CD4-positive, alpha-beta T cell (primary cell): ENCODE results near the gene CDC42BPG. TPM values are rescaled to one million over a fixed set of nuclear protein-coding genes. Genes with fewer than 3 reads are reported as not detected.

ENCODE experiments used
- ATAC-seq: fragments of 200-7000 bp; cut with Tn5 transposase; one replicate; pipeline ENCODE4 v1.10.0; 2022; ENCODE audit warnings: mild to moderate bottlenecking; ENCODE audit not compliant: poor library complexity
- CTCF ChIA-PET: fragments of 350-600 bp; sonication (Branson Sonifier 250); formaldehyde crosslinking; loops from one replicate; lab custom pipeline; 2021; ENCODE audit warnings: antibody characterized with exemption, inconsistent platforms; lab: Charles Lee
- POLR2A ChIA-PET: fragments of 350-600 bp; sonication (Branson Sonifier 250); formaldehyde crosslinking; loops from one replicate; lab custom pipeline; 2021; ENCODE audit warnings: antibody characterized with exemption, inconsistent platforms; lab: Charles Lee
- DNase-seq, 14 experiments: peaks; one replicate each; pipeline ENCODE4 v3.0.0-alpha.2; 2013 to 2020; ENCODE audit warnings: mixed read lengths in 2 of 14
- H3K27ac ChIP-seq, 2 donors: one replicate each; pipeline versions ENCODE4 v1.5.1 to v1.7.0; 2013; ENCODE audit warnings: low read length in 2 of 2, low read depth in 1 of 2, mild to moderate bottlenecking in 1 of 2
- H3K27me3 ChIP-seq, 2 experiments: 1 replicate in 1 of 2; 2 replicates in 1 of 2; pipeline versions ENCODE4 v1.6.1 to v1.7.0; 2013; ENCODE audit warnings: low read length in 2 of 2, control low read depth in 1 of 2, mild to moderate bottlenecking in 1 of 2, moderate library complexity in 1 of 2; ENCODE audit not compliant: insufficient read depth in 2 of 2, control insufficient read depth in 1 of 2
- H3K36me3 ChIP-seq: one replicate; pipeline ENCODE4 v1.6.1; 2013; ENCODE audit warnings: low read length, control low read depth; ENCODE audit not compliant: insufficient read depth
- H3K4me1 ChIP-seq: one replicate; pipeline ENCODE4 v1.6.1; 2013; ENCODE audit warnings: low read length, control low read depth; ENCODE audit not compliant: insufficient read depth
- H3K4me3 ChIP-seq: one replicate; pipeline ENCODE4 v1.5.1; 2013; ENCODE audit warnings: mild to moderate bottlenecking, low read length, moderate library complexity
- H3K9me3 ChIP-seq, 2 experiments: 1 replicate in 1 of 2; 2 replicates in 1 of 2; pipeline versions ENCODE4 v1.6.1 to v1.7.0; 2013; ENCODE audit warnings: low read length in 2 of 2, mild to moderate bottlenecking in 2 of 2, control low read depth in 1 of 2, moderate library complexity in 1 of 2; ENCODE audit not compliant: control insufficient read depth in 1 of 2, insufficient read depth in 1 of 2
- H3K27ac Mint-ChIP-seq: one replicate; pipeline ENCODE4 v1.8.0; 2020; ENCODE audit warnings: mixed read lengths
- H3K27me3 Mint-ChIP-seq: one replicate; pipeline ENCODE4 v1.8.0; 2021; ENCODE audit warnings: mixed read lengths
- H3K36me3 Mint-ChIP-seq: one replicate; pipeline ENCODE4 v1.8.0; 2021; ENCODE audit warnings: low read depth, mixed read lengths
- H3K4me1 Mint-ChIP-seq: one replicate; pipeline ENCODE4 v1.8.0; 2021; ENCODE audit warnings: low read depth, mixed read lengths
- H3K4me3 Mint-ChIP-seq: one replicate; pipeline ENCODE4 v1.8.0; 2020; ENCODE audit warnings: mild to moderate bottlenecking, mixed read lengths
- H3K9me3 Mint-ChIP-seq: one replicate; pipeline ENCODE4 v1.8.0; 2020; ENCODE audit warnings: mixed read lengths
- CTCF ChIP-seq: fragments of 200-600 bp; IDR thresholded peaks from one replicate; pipeline ENCODE4 v1.8.0; 2022; ENCODE audit warnings: antibody characterized with exemption, mild to moderate bottlenecking
- intact Hi-C, 2 experiments: fragments of 100-400 bp; cut with DNase I in 1 of 2; cut with micrococcal nuclease in 1 of 2; formaldehyde crosslinking; loops; one replicate each; pipeline versions ENCODE4 v1.15.1 to v1.9.0; 2023 to 2025; cut with DNase I, micrococcal nuclease
- total RNA-seq, 174 experiments: library from RNA in 2 of 174; stranded (reverse) in 2 of 174; gene quantifications; one replicate each; pipeline ENCODE4 v1.2.3 and lab custom pipeline; 2021 to 2026

The CDC42BPG gene
- total RNA-seq, 2 experiments from 2014 or later, result 6.9 to 9.7 TPM

DNA sequence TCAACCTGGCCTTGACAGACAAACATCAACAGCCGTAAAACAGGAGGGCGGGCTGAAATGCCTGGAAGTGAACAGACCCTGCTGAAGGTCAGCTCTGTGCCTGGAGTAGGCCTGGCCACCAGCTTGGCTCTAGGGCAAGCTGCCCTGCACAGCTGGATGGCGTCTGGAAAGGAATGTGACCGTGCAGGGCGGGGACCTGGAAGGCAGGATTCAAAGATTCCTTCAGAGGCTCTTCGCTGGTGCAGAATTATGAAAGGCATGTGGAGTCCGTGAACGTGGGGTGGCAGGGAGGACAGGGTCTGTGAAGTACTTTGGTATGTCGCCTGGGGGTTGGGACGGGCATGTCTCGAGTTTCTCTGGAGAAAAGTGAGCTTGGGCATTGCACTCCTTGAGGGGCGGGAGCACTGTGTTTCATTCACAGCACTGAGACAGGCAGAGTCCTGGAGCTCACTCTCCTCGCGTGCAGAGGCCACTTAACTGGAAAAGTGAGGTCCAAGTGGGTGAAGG is 32.4 kb upstream of the CDC42BPG start:
- intact Hi-C loops, result loop anchor here in 1 of 2 experiments (5.0 kb wide), 1 partner anchor 100 kb away; the partner anchor contains the start of gene SF1
- POLR2A ChIA-PET, result interaction anchor here (0.7 to 17.7 kb wide), 9 partner anchors 9 to 670 kb away, joined by 3 to 767 read pairs (median 5); partner anchors contain the start of genes CDC42BPG, FAU, FERMT3 and MRPL49
- peak overlapping the region; percentile 100 for H3K4me3 ChIP-seq

DNA sequence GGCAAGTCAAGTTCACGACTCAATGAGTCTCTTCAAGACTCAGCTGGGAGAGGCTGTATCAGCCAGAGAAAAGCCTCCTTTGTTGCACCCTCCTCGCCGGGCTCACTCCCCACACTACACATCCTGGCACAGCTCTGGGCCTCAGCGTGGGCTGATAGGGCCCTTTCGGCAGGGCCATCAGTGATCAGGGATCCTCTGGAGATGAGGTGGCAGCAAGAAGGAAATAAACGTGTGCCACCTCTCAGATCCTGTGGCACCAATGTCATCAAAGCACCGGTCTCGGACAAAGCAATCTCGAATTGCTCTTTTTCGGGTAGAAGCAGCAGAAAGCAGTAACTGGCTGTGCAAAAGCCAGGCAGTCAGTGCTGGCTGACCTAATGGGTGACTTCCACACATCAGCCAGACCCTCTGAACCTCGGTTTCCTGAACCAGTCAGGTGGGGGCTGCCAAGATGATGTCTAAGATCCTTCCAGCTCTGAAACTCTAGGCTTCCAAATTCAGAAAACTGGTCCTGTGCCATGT is 31.8 kb upstream of the CDC42BPG start:
- Mint-ChIP-seq H3K27ac (peak overlapping the region; percentile 92), H3K27me3 (no peaks in the 10 kb centered on the region), H3K9me3 (no peaks in the 10 kb centered on the region), H3K4me3 (peak overlapping the region; percentile 98), H3K36me3 (peaks cover 71% of the 10 kb centered on the region), H3K4me1 (peaks cover 81% of the 10 kb centered on the region)
- Histone ChIP-seq H3K4me3 (peak overlapping the region; percentile 100), H3K36me3 (peaks cover 50% of the 10 kb centered on the region), H3K9me3 (no peaks in the 10 kb centered on the region), H3K27me3 (no peaks in the 10 kb centered on the region), H3K27ac (peak overlapping the region; percentile 68 to 95), H3K4me1 (peaks cover 88% of the 10 kb centered on the region)
- ATAC-seq (no peak), DNase-seq (peak in 2 of 14 experiments; percentile 41 to 48)
- intact Hi-C loops, result loop anchor here in 1 of 2 experiments (5.0 kb wide), 1 partner anchor 99 kb away; the partner anchor contains the start of gene SF1
- TF ChIP-seq CTCF, result no peak
- ChIA-PET POLR2A (interaction anchor here (1.0 to 17.7 kb wide), 6 partner anchors 9 to 132 kb away, joined by 3 to 767 read pairs (median 9); partner anchors contain the start of genes CDC42BPG, RASGRP2 and SF1), CTCF (interaction anchor here (1.1 to 3.9 kb wide), 6 partner anchors 11 to 32 kb away, joined by 3 to 26 read pairs (median 8); no protein-coding TSS in a partner anchor)

More for the DNA sequence above, 32.4 kb upstream of the CDC42BPG start:
- TF ChIP-seq CTCF, result no peak
- Histone ChIP-seq H3K9me3 (no peaks in the 10 kb centered on the region), H3K4me1 (peaks cover 84% of the 10 kb centered on the region), H3K27ac (peak overlapping the region; percentile 68 to 95), H3K36me3 (peaks cover 44% of the 10 kb centered on the region), H3K27me3 (no peaks in the 10 kb centered on the region)
- no peak for DNase-seq
- H3K4me3 Mint-ChIP-seq, result peak overlapping the region; percentile 98
- H3K36me3 Mint-ChIP-seq, result peaks cover 65% of the 10 kb centered on the region
- H3K27ac Mint-ChIP-seq, result peak overlapping the region; percentile 92
- H3K9me3 Mint-ChIP-seq, result no peaks in the 10 kb centered on the region
- ATAC-seq, result no peak
- CTCF ChIA-PET, result interaction anchor here (1.1 to 3.9 kb wide), 7 partner anchors 8 to 33 kb away, joined by 3 to 26 read pairs (median 21); partner anchors contain the start of gene CDC42BPG
- H3K4me1 Mint-ChIP-seq, result peaks cover 78% of the 10 kb centered on the region
- no peaks in the 10 kb centered on the region for H3K27me3 Mint-ChIP-seq

DNA sequence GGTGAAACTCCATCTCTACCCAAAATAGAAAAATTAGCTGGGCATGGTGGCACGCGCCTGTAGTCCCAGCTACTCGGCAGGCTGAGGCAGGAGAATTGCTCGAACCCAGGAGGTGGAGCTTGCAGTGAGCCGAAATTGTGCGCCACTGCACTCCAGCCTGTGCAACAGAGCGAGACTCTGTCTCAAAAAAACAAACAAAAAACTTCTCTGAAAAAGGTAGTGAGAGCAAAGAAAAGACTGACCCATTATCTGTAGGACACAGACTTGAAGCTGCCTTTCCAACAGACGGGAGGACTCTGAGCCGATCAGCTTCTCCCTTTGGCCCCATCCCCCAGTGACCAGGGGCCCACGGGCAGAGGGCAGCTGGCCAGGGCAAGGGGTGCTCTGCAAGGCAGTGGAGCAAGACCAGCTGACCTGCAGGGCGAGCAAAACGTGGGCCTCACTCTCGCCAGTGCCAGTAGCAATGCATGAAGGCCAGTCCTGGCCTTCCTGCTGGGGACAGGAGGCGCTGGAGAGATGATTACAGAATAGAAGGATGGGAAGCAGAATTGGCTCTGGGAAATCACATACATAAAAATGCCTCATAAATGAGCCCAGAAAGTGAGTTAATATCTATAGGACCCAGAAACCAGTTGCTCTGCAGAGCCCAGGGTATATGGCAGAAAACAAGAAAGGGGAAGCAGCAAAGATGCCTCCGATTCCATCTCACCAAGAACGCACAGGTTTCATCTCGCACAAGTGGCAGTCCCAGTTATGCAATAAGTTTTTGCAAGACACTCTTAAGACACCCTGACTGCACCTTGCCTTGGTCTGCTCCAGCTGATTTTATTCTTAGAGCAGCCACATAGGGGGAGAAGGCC is 31.1 kb upstream of the CDC42BPG start:
- peaks cover 81% of the 10 kb centered on the region for H3K4me1 Mint-ChIP-seq
- peak overlapping the region; percentile 100 for H3K4me3 ChIP-seq
- CTCF ChIA-PET, result interaction anchor here (1.0 to 3.6 kb wide), 8 partner anchors 11 to 32 kb away, joined by 3 to 22 read pairs (median 6); no protein-coding TSS in a partner anchor
- peaks cover 76% of the 10 kb centered on the region for H3K36me3 Mint-ChIP-seq
- no peak for TF ChIP-seq CTCF
- H3K36me3 ChIP-seq, result peaks cover 56% of the 10 kb centered on the region
- DNase-seq (peak in 1 of 14 experiments; percentile 38), ATAC-seq (no peak)
- no peaks in the 10 kb centered on the region for H3K9me3 ChIP-seq
- no peaks in the 10 kb centered on the region for H3K9me3 Mint-ChIP-seq
- intact Hi-C loops, result loop anchor here in 1 of 2 experiments (5.0 kb wide), 1 partner anchor 98 kb away; the partner anchor contains the start of gene SF1
- H3K27ac Mint-ChIP-seq, result peak overlapping the region; percentile 92
- peaks cover 88% of the 10 kb centered on the region for H3K4me1 ChIP-seq
- peak overlapping the region; percentile 9 to 95 for H3K27ac ChIP-seq
- no peaks in the 10 kb centered on the region for H3K27me3 ChIP-seq
- no peaks in the 10 kb centered on the region for H3K27me3 Mint-ChIP-seq
- H3K4me3 Mint-ChIP-seq, result peak overlapping the region; percentile 98
- POLR2A ChIA-PET, result interaction anchor here (0.8 to 17.7 kb wide), 7 partner anchors 10 to 131 kb away, joined by 3 to 767 read pairs (median 6); partner anchors contain the start of genes CDC42BPG, RASGRP2 and SF1
